MM.1S (cell line): ENCODE results near the gene NTRK3.

Experiments used
- EZH2phosphoT487 ChIP-seq: fragments of 300-600 bp; sonication (generic); IDR thresholded peaks from 2 replicates; pipeline ENCODE4 v1.6.1; 2018; ENCODE audit warnings: antibody characterized with exemption, low read length
- TF ChIP-seq, protein P1 (sequence below): fragments of 300-600 bp; sonication (generic); IDR thresholded peaks from 2 replicates; pipeline ENCODE4 v1.5.1; 2016; ENCODE audit warnings: antibody characterized with exemption, low read length, mixed read lengths

- TF ChIP-seq, protein P1, sequence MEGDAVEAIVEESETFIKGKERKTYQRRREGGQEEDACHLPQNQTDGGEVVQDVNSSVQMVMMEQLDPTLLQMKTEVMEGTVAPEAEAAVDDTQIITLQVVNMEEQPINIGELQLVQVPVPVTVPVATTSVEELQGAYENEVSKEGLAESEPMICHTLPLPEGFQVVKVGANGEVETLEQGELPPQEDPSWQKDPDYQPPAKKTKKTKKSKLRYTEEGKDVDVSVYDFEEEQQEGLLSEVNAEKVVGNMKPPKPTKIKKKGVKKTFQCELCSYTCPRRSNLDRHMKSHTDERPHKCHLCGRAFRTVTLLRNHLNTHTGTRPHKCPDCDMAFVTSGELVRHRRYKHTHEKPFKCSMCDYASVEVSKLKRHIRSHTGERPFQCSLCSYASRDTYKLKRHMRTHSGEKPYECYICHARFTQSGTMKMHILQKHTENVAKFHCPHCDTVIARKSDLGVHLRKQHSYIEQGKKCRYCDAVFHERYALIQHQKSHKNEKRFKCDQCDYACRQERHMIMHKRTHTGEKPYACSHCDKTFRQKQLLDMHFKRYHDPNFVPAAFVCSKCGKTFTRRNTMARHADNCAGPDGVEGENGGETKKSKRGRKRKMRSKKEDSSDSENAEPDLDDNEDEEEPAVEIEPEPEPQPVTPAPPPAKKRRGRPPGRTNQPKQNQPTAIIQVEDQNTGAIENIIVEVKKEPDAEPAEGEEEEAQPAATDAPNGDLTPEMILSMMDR: no peak
- no peak for TF ChIP-seq EZH2phosphoT487
Observed at GRCh38 chr15:87877114-87877810, 379.3 kb downstream of the NTRK3 start.
